Measurements from ENCODE around the gene EPHB2. TPM values are rescaled to one million over a fixed set of nuclear protein-coding genes. Genes with fewer than 3 reads are reported as not detected.

The EPHB2 gene
- total RNA-seq, 6 experiments from 2014 or later: 0.24 to 1.8 (median 0.62) TPM

GRCh38 chr1:22883406-22883805, 172.8 kb downstream of the EPHB2 start:
- 75% methylated on average over 8 of the region's 11 CpGs for WGBS (ENCODE audit: insufficient coverage, low coverage, low lambda C conversion rate, missing lambda C conversion rate)

GRCh38 chr1:22884806-22885530, 174.3 kb downstream of the EPHB2 start:
- DNase-seq (no peak), ATAC-seq (no peak)
- intact Hi-C loops (cut with DNase I): loop anchor here in 1 of 2 donors (10.0 kb wide), 1 partner anchor 200 kb away; no protein-coding TSS in a partner anchor
- no peak overlapping the region for H3K4me3 ChIP-seq
- no peak overlapping the region for H3K27ac ChIP-seq
- H3K36me3 ChIP-seq: no peaks in the 10 kb centered on the region
- H3K27me3 ChIP-seq: no peaks in the 10 kb centered on the region
- H3K4me1 ChIP-seq: no peaks in the 10 kb centered on the region
- WGBS (ENCODE audit: insufficient coverage, low coverage, low lambda C conversion rate, missing lambda C conversion rate): 52% methylated on average over 6 of the region's 16 CpGs
- TF ChIP-seq CTCF (IDR thresholded peaks at IDR 0.05) (no peak), POLR2A (IDR thresholded peaks at IDR 0.05) (no peak)
- H3K9me3 ChIP-seq: no peaks in the 10 kb centered on the region

More at GRCh38 chr1:22883406-22883805, 172.8 kb downstream of the EPHB2 start:
- H3K9me3 ChIP-seq: no peaks in the 10 kb centered on the region
- no peak overlapping the region for H3K27ac ChIP-seq
- DNase-seq (no peak), ATAC-seq (no peak)
- no peaks in the 10 kb centered on the region for H3K4me1 ChIP-seq
- no peak overlapping the region for H3K4me3 ChIP-seq
- intact Hi-C loops (cut with DNase I): loop anchor here in 1 of 2 donors (10.0 kb wide), 1 partner anchor 199 kb away; no protein-coding TSS in a partner anchor
- no peaks in the 10 kb centered on the region for H3K36me3 ChIP-seq
- TF ChIP-seq POLR2A (IDR thresholded peaks at IDR 0.05) (no peak), CTCF (IDR thresholded peaks at IDR 0.05) (no peak)
- H3K27me3 ChIP-seq: no peaks in the 10 kb centered on the region

GRCh38 chr1:22886211-22886610, 175.6 kb downstream of the EPHB2 start:
- intact Hi-C loops (cut with DNase I): loop anchor here in 1 of 2 donors (10.0 kb wide), 1 partner anchor 201 kb away; no protein-coding TSS in a partner anchor
- no peak for ATAC-seq
- Histone ChIP-seq H3K27me3 (no peaks in the 10 kb centered on the region), H3K4me1 (no peaks in the 10 kb centered on the region), H3K27ac (no peak overlapping the region), H3K4me3 (no peak overlapping the region), H3K36me3 (no peaks in the 10 kb centered on the region), H3K9me3 (no peaks in the 10 kb centered on the region)
- 62% methylated on average over 6 of the region's 6 CpGs for WGBS (ENCODE audit: insufficient coverage, low coverage, low lambda C conversion rate, missing lambda C conversion rate)
- DNase-seq: no peak
- no peak for TF ChIP-seq CTCF (IDR thresholded peaks at IDR 0.05)
- TF ChIP-seq POLR2A (IDR thresholded peaks at IDR 0.05): no peak

GRCh38 chr1:22887491-22887890, 176.9 kb downstream of the EPHB2 start:
- no peaks in the 10 kb centered on the region for H3K9me3 ChIP-seq
- no peak overlapping the region for H3K27ac ChIP-seq
- no peak overlapping the region for H3K4me3 ChIP-seq
- ATAC-seq (no peak), DNase-seq (no peak)
- H3K4me1 ChIP-seq: no peaks in the 10 kb centered on the region
- H3K36me3 ChIP-seq: no peaks in the 10 kb centered on the region
- H3K27me3 ChIP-seq: no peaks in the 10 kb centered on the region
- TF ChIP-seq POLR2A (IDR thresholded peaks at IDR 0.05): no peak
- TF ChIP-seq CTCF (IDR thresholded peaks at IDR 0.05): no peak
- 72% methylated on average over 5 of the region's 7 CpGs for WGBS (ENCODE audit: insufficient coverage, low coverage, low lambda C conversion rate, missing lambda C conversion rate)
- intact Hi-C loops (cut with DNase I): loop anchor here in 1 of 2 donors (10.0 kb wide), 1 partner anchor 203 kb away; no protein-coding TSS in a partner anchor
